ENCODE data around the gene MSI1.

Gene MSI1

DNA sequence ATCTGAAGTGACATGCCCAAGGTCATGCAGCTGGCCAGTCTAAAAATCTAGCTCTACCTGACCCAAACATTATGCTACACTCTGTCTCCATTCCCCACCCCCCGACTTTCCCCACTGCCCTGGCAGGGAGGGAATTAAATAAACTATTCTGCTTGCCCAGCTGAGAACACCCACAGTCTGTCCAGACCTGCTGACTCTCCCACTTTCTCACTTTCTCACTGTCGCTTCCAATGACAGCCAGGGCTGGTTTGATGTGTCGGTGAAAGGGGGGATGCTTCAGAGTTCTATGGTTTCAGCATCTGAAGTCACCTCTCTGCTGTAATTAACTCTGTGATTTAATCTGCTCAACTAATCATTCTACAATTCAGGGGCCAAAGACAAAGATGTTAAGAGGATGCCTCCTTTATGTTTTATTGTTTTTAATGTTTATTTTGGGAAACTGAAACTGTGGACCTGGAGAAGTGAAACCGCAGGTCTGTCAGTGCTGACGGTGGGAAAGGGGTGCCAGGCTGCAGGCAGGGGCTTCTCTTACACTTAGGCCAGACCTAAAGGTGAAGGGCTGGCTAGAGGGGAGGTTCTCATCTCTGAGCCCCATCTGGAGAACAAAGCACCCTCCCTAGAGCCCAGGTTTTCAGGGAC lies 8.1 kb upstream of the MSI1 start:
- DNase-seq = no peak

DNA sequence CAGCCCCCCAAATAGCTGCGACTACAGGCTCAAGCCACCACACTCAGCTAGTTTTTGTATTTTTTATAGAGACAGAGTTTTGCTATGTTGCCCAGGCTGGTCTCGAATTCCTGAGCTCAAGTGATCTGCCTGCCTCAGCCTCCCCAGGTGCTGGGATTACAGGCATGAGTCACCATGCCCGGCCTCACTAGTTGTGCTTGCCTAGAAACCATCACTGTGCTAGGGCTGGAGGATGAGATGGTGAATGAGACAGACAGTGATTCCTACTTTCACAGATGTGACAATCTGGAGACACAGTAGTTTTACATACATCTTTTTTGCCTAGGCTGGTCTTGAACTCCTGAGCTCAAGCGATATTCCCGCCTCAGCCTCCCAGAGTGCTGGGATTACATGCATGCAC lies 7.5 kb upstream of the MSI1 start:
- DNase-seq = no peak

- DNase-seq = no peak
Observed at GRCh38 chr12:120376009-120376408, 7.0 kb upstream of the MSI1 start.

GRCh38 chr12:120373683-120374082 lies 4.7 kb upstream of the MSI1 start:
- no peak for DNase-seq

GRCh38 chr12:120370343-120371243 lies 1.6 kb upstream of the MSI1 start:
- no peak for DNase-seq

DNA sequence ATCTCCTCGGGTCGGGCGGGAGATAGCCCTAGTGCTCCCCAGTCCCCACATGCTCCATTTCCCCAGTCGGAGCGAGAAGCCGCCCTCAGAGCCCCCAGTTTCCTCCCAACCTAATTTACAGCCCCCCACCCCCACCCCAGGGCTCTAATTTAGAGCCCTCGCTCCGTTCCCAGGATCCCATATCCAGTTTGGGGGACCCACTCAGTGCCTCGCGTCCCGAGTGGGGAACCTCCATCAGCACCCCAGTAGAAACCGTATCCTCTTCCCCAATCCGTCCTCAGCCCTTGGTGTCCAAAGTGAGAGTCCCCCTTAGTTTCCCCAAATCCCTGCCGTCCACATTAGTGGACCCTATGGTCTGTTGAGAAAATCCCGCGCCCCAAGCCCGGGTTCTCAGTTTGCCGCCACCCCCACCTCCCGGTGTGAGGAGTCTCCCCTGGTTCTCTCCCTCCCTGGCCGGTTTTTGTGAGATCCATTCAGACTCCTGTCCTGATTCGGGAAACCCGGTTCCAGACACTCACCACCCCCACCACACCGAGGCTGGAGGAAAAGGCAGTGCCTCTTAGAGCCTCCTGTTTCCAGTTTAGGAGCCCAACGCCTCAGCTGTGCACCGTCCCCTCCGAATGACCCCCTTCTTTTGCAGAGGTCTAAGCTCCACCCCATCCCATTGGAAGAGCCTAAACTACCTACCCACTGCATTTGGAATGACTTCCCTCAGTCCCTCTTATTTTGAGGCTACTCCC lies 809 bp upstream of the MSI1 start:
- no peak for DNase-seq

DNA sequence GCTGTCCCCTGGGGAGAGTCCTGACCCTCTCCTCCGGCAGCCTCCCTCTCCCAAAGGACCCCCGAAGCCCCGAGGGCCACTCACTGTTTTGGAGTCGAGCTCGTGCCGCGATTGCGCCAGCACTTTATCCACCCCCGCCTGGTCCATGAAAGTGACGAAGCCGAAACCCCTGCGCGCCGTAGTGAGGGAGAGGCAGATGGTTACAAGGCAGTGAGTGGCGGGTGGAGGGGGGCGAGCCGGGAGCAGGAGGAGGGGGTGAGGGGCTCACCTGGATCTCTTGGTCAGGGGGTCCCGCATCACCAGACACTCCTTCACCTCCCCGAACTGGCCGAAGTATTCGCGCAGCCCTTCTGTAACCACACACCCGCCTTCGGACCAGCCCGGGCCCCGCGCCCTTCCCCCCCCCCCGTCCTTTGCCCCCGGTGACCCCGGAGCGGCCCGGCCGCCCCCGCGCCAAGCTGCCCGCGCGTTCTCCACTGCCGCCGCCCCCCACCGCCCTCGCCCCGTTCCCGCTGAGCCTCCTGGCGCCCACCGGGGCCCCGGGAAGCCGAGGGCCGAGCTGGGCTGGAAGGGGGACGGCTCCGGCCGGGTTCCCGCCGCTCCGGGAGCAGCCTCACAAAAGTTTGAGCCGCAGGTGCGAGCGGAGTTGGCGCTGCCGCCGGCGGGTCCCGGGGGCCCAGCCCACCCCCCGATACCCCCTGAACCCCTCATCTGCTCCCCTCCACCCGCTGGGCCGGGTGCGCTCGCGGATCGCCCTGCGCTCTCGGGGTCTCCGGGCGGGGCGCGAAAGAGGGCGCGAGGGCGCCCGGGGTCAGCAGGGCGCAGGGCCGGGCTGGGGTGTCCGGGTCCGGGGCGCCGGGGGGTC lies 808 bp downstream of the MSI1 start:
- DNase-seq = peak; percentile 41

GRCh38 chr12:120367233-120367923 lies 1.6 kb downstream of the MSI1 start:
- no peak for DNase-seq

GRCh38 chr12:120366845-120367232 lies 2.1 kb downstream of the MSI1 start:
- DNase-seq = no peak

DNA sequence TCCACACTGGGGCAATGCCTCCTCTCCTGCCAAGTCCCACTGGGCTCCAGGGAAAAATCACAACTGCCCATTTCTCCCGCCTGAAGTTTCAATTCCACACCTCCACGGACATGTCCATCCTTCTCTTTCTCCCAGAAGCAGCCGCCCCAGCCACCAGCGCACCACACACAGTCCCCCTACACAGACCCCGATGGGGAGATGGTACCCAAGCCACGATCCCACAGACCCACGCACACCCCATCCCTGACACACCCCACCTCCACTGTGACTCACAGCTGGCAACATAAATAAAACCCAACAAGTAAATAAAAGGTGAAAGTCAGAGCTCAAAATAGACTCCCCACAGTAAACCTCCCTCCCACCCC lies 2.6 kb downstream of the MSI1 start:
- no peak for DNase-seq

DNA sequence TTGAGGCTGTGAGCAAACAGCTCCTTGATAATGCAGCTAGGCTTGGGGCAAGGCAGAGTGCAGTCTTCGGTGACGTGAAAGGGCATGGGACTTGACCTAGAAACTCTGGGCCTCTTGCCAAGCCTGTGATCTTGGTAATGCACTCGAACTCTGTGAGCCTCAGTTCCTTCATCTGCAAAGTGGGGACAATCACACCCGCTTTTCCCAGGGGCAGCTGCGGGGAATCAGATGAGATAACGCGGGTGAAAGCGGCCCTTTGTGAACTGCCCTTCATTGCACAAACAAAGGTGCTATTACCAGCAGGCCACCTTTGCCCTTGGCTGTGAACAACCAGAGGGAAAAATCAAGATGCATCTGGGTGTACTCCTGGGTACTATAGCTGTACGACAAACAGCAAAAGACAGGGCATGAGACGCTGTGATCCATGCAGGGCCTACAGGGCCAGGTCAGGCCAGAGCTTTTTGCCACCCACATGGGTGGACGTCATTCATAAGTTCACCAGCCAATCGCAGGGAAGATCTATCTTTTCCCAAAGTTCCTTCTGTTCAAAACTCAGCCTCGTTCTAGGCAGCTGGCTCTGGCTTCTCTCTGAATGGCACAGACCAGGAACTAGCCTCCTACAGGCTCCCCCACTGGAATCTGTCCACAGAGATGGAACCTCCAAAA lies 3.2 kb downstream of the MSI1 start:
- DNase-seq = no peak

- DNase-seq = no peak
Observed at GRCh38 chr12:120364487-120364886, 4.5 kb downstream of the MSI1 start.

- DNase-seq = no peak
Observed at GRCh38 chr12:120363274-120363855, 5.6 kb downstream of the MSI1 start.

DNA sequence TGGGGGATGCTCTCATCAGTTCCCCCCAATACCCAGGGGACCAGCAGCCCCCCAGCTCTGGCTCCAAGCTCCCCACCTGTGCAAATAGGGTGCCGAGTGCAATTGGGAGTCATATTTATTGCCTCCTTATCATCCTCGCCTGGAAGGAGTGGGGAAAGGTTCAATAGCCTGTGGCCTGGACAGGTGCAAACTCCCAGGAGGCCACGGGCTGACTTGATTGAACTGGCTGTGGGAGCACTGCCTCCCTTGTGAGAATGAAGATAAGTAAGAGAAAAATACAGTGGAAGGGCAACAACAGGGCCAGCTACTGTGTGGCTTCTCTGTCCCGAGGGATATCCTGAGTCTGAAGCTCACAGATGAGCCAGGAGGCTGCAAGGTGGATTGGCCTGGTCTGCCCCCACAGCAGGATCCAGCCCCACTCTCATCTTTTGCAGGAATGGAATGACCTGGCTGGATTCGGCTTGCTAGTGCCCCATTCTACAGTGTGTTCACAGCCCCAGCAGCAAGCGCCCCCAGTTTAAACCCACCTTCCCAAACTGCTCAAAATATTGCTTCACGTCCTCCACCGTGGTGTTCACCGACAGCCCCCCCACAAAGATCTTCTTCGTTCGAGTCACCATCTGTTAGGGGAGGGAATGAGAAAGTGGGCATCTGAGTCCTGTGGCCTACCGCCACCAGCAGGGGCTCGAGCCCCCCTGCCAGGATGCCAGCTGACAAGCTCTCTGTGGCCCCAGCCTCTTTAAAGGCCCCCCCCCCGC lies 6.3 kb downstream of the MSI1 start:
- no peak for DNase-seq

DNA sequence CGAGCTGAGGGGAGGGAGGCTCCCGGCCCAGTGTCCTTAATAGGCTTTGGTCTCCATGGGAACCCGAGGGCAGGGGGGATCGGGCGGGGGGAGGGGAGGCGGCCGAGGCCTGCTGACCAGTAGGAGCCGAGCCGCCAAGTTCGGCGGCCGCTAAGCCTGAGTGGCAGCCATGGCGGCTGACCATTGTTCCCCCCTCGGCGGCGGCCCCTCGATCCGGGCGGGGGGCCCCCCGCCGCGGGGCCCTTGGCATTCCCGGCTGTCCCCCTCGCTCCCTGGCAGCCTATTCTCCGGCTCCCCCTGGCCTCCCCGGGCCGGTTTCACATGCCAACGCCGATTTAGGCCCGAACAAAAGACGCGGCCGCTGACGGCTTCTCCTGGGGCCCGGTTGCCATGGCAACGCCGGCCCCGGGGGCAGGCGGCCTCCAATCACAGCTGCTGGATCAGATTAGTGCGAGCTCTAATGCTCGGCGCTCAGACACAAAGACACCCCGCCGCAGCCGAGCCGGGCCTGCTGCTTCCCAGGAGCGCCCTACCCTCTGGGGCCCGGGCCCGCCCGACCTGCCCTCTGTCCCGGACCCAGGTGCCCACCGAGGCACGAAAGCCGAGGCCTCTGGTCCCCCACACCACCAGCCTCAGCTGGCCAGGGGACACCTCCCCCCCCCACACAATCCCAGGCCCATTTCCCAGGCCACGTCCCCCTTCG lies 7.3 kb downstream of the MSI1 start:
- peak; percentile 10 for DNase-seq

DNA sequence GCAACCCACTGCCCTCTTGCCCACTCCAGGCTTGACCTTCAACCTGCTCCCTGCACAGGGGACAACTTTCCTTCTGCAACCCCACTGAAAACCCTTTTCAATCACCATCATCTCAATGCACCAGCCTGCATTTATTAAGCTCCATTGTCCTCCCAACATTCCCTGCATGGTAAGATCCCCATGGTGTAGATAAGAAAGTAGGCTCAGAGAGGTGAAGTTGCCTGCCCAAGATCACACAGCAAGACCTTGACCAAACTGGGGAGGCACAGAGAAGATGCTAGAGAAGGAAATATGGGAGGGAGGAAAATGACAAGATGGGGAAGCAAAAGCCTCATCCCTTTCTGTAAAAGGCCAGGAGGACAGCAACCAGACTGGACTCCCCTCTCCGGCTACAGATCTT lies 9.8 kb downstream of the MSI1 start:
- DNase-seq = no peak

GRCh38 chr12:120358412-120359100 lies 10.4 kb downstream of the MSI1 start:
- DNase-seq = no peak

DNA sequence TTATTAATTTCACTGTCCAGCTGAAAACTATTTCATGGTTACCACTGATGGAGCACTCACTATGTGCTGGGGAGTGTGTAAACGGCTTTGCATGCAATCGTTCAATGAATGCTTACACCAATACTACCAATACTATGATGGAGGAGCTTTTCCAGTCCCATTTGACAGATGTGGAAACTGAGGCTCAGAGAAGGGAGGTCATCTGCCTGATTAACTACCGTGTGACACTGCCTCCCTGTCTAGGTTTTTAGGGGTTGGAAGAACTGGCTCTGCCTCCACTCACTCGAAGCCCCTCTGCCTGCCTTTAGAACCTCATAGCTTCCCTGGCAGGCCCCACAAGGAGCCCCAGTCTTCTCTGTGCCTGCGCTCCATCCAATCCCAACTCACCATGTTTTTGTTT lies 11.9 kb downstream of the MSI1 start:
- no peak for DNase-seq

DNA sequence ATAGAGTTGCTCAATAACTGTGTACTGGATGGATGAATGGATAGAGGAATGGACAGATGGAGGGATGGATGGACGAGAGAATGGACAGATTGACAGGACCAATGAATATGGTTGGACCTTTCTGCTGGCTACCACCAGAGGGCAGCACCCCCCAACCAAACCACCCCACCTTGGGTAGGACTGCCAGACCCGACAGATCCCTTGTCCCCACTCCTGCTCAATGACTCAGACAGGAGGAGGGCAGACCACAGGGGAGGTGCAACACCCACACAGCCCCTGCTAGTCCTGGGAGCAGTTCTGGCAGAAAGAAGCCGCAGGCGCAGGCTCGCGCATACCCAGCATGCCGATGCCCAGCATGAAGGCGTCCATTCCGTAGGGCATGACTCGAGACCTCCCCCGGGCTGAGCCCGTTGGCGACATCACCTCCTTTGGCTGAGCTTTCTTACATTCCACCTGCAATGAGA lies 12.4 kb downstream of the MSI1 start:
- peak; percentile 73 for DNase-seq

All from stimulated activated CD4-positive, alpha-beta T cell treated with anti-CD3 and anti-CD28 coated beads, Interleukin-1b, Interleukin-23, amount 100 ng/mL, for 48 hours (primary cell).